Effector memory CD4-positive, alpha-beta T cell (primary cell): ENCODE results near the gene GCGR.

Source experiments
- DNase-seq, 3 donors: peaks; one replicate each; pipeline ENCODE4 v3.0.0-alpha.2; 2020
- H3K27ac ChIP-seq: 2 replicates; pipeline ENCODE4 v1.7.0; 2013; ENCODE audit warnings: mild to moderate bottlenecking, low read length, moderate library complexity; ENCODE audit not compliant: insufficient read depth, poor library complexity, severe bottlenecking
- H3K27me3 ChIP-seq: replicated peaks from 2 replicates; pipeline ENCODE4 v1.7.0; 2013; ENCODE audit warnings: mild to moderate bottlenecking, low read length; ENCODE audit not compliant: insufficient read depth, control insufficient read depth, poor library complexity, severe bottlenecking
- H3K36me3 ChIP-seq: 2 replicates; pipeline ENCODE4 v1.7.0; 2013; ENCODE audit warnings: mild to moderate bottlenecking, low read length, moderate library complexity; ENCODE audit not compliant: control insufficient read depth, insufficient read depth
- H3K4me1 ChIP-seq: 2 replicates; pipeline ENCODE4 v1.7.0; 2013; ENCODE audit warnings: low read length, mild to moderate bottlenecking; ENCODE audit not compliant: control insufficient read depth, insufficient read depth, poor library complexity, severe bottlenecking
- H3K4me3 ChIP-seq: 2 replicates; pipeline ENCODE4 v1.7.0; 2013; ENCODE audit warnings: low read length, low read depth, mild to moderate bottlenecking; ENCODE audit not compliant: insufficient read depth, poor library complexity, severe bottlenecking
- H3K9me3 ChIP-seq: 2 replicates; pipeline ENCODE4 v1.7.0; 2013; ENCODE audit warnings: mild to moderate bottlenecking, low read length, moderate library complexity; ENCODE audit not compliant: control insufficient read depth

Gene GCGR

GRCh38 chr17:81846743-81847689 lies 43.1 kb downstream of the GCGR start:
- no peaks in the 10 kb centered on the region for H3K27me3 ChIP-seq
- DNase-seq = no peak
- H3K36me3 ChIP-seq = peaks cover 68% of the 10 kb centered on the region
- H3K9me3 ChIP-seq = no peaks in the 10 kb centered on the region
- no peaks in the 10 kb centered on the region for H3K4me1 ChIP-seq
- H3K27ac ChIP-seq = no peak overlapping the region
- no peak overlapping the region for H3K4me3 ChIP-seq

- DNase-seq = no peak
- H3K36me3 ChIP-seq = peaks cover 71% of the 10 kb centered on the region
- H3K27me3 ChIP-seq = no peaks in the 10 kb centered on the region
- no peak overlapping the region for H3K4me3 ChIP-seq
- no peaks in the 10 kb centered on the region for H3K4me1 ChIP-seq
- no peaks in the 10 kb centered on the region for H3K9me3 ChIP-seq
- no peak overlapping the region for H3K27ac ChIP-seq
Measured at GRCh38 chr17:81849457-81849856, 45.5 kb downstream of the GCGR start.

GRCh38 chr17:81851423-81851822 lies 47.5 kb downstream of the GCGR start:
- no peak for DNase-seq
- Histone ChIP-seq H3K9me3 (no peaks in the 10 kb centered on the region), H3K27ac (no peak overlapping the region), H3K36me3 (peaks cover 63% of the 10 kb centered on the region), H3K4me3 (no peak overlapping the region), H3K27me3 (no peaks in the 10 kb centered on the region), H3K4me1 (no peaks in the 10 kb centered on the region)

GRCh38 chr17:81852237-81852636 lies 48.3 kb downstream of the GCGR start:
- Histone ChIP-seq H3K9me3 (no peaks in the 10 kb centered on the region), H3K36me3 (peaks cover 55% of the 10 kb centered on the region)

GRCh38 chr17:81854974-81855774 lies 51.2 kb downstream of the GCGR start:
- H3K4me3 ChIP-seq = no peak overlapping the region
- peaks cover 12% of the 10 kb centered on the region for H3K4me1 ChIP-seq
- no peak for DNase-seq
- H3K27ac ChIP-seq = no peak overlapping the region
- H3K36me3 ChIP-seq = peaks cover 59% of the 10 kb centered on the region
- H3K27me3 ChIP-seq = no peaks in the 10 kb centered on the region
- H3K9me3 ChIP-seq = no peaks in the 10 kb centered on the region

More at GRCh38 chr17:81852237-81852636, 48.3 kb downstream of the GCGR start:
- H3K4me1 ChIP-seq = no peaks in the 10 kb centered on the region
- no peak overlapping the region for H3K4me3 ChIP-seq
- no peak for DNase-seq
- H3K27ac ChIP-seq = no peak overlapping the region
- H3K27me3 ChIP-seq = no peaks in the 10 kb centered on the region

GRCh38 chr17:81858170-81858966 lies 54.4 kb downstream of the GCGR start:
- no peaks in the 10 kb centered on the region for H3K9me3 ChIP-seq
- H3K4me3 ChIP-seq = no peak overlapping the region
- H3K27me3 ChIP-seq = no peaks in the 10 kb centered on the region
- H3K27ac ChIP-seq = no peak overlapping the region
- H3K4me1 ChIP-seq = peaks cover 15% of the 10 kb centered on the region
- H3K36me3 ChIP-seq = peaks cover 35% of the 10 kb centered on the region
- no peak for DNase-seq

GRCh38 chr17:81858967-81859905 lies 55.3 kb downstream of the GCGR start:
- DNase-seq = no peak
- no peaks in the 10 kb centered on the region for H3K27me3 ChIP-seq
- H3K4me3 ChIP-seq = peak overlapping the region; percentile 64
- peaks cover 27% of the 10 kb centered on the region for H3K36me3 ChIP-seq
- H3K4me1 ChIP-seq = peaks cover 15% of the 10 kb centered on the region
- no peaks in the 10 kb centered on the region for H3K9me3 ChIP-seq
- peak overlapping the region; percentile 84 for H3K27ac ChIP-seq

- DNase-seq = no peak
- Histone ChIP-seq H3K27ac (peak within 1 kb of the TSS; percentile 93), H3K4me1 (peaks cover 15% of the 10 kb centered on the region), H3K9me3 (no peaks in the 10 kb centered on the region), H3K27me3 (no peaks in the 10 kb centered on the region), H3K4me3 (peak within 1 kb of the TSS; percentile 64), H3K36me3 (peaks cover 18% of the 10 kb centered on the region)
Measured at GRCh38 chr17:81859906-81860755, 56.2 kb downstream of the GCGR start, which contains the start of gene P4HB. Gene P4HB, minus strand, starts transcription at chr17:81860535. Its CDS starts 64 bp downstream, at chr17:81860471.
